Measurements from ENCODE around the gene HIF1AN.

Gene HIF1AN

DNA sequence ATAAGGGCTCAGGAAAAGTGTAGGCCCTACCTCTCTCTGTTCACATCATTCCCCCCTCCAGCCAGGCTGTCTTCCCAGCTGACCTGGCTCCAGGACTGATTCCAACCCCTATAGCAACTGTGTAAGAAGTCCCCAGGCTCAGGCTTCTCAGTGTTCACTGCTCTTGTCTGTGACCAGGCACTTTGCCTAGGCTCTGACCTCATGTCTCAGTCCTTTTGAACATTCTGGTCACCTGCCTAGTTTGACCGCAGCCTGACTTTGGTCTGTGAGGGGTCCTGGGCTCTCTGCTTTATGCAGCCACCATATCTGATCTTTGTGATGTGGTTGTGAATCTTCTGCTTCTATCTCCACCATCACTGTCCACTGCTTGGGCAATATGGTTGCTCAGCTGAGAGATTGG lies 24.5 kb downstream of the HIF1AN start:
- TF ChIP-seq EZH2phosphoT487 (conservative IDR thresholded peaks at IDR 0.05; ENCODE audit: low read length), result no peak
- TF ChIP-seq, protein P1, sequence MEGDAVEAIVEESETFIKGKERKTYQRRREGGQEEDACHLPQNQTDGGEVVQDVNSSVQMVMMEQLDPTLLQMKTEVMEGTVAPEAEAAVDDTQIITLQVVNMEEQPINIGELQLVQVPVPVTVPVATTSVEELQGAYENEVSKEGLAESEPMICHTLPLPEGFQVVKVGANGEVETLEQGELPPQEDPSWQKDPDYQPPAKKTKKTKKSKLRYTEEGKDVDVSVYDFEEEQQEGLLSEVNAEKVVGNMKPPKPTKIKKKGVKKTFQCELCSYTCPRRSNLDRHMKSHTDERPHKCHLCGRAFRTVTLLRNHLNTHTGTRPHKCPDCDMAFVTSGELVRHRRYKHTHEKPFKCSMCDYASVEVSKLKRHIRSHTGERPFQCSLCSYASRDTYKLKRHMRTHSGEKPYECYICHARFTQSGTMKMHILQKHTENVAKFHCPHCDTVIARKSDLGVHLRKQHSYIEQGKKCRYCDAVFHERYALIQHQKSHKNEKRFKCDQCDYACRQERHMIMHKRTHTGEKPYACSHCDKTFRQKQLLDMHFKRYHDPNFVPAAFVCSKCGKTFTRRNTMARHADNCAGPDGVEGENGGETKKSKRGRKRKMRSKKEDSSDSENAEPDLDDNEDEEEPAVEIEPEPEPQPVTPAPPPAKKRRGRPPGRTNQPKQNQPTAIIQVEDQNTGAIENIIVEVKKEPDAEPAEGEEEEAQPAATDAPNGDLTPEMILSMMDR (IDR thresholded peaks at IDR 0.05; ENCODE audit: insufficient read depth, low read length, poor library complexity, severe bottlenecking), result no peak
- no peak overlapping the region for H3K4me2 ChIP-seq (ENCODE audit: low read depth, low read length, poor library complexity, severe bottlenecking)
- no peak overlapping the region for H3K4me3 ChIP-seq (ENCODE audit: insufficient read depth, low read length, poor library complexity, severe bottlenecking)

GRCh38 chr10:100561005-100561404 lies 25.3 kb downstream of the HIF1AN start:
- Histone ChIP-seq H2AFZ (ENCODE audit: low read depth, low read length, severe bottlenecking) (no peak overlapping the region), H3K4me2 (ENCODE audit: low read depth, low read length, poor library complexity, severe bottlenecking) (no peak overlapping the region), H3K9me3 (ENCODE audit: insufficient read depth, low read length) (no peaks in the 10 kb centered on the region), H3K4me3 (ENCODE audit: insufficient read depth, low read length, poor library complexity, severe bottlenecking) (no peak overlapping the region), H3K9ac (ENCODE audit: low read length) (no peak overlapping the region), H3K9me2 (replicated peaks; ENCODE audit: insufficient read depth, low read length) (no peaks in the 10 kb centered on the region), H3K79me2 (ENCODE audit: insufficient read depth, low read length) (no peaks in the 10 kb centered on the region), H3F3A (ENCODE audit: insufficient read depth) (no peaks in the 10 kb centered on the region), H3K36me3 (ENCODE audit: low read length) (no peaks in the 10 kb centered on the region), H3K27ac (ENCODE audit: low read depth, low read length) (no peak overlapping the region), H3K27me3 (ENCODE audit: low read length) (no peaks in the 10 kb centered on the region), H4K20me1 (ENCODE audit: low read depth, low read length) (no peaks in the 10 kb centered on the region)
- TF ChIP-seq EZH2phosphoT487 (conservative IDR thresholded peaks at IDR 0.05; ENCODE audit: low read length), result no peak
- TF ChIP-seq, protein P1 (IDR thresholded peaks at IDR 0.05; ENCODE audit: insufficient read depth, low read length, poor library complexity, severe bottlenecking), result no peak

More for the DNA sequence above, 24.5 kb downstream of the HIF1AN start:
- Histone ChIP-seq H2AFZ (ENCODE audit: low read depth, low read length, severe bottlenecking) (no peak overlapping the region), H3K36me3 (ENCODE audit: low read length) (no peaks in the 10 kb centered on the region), H3K9me2 (replicated peaks; ENCODE audit: insufficient read depth, low read length) (no peaks in the 10 kb centered on the region), H4K20me1 (ENCODE audit: low read depth, low read length) (no peaks in the 10 kb centered on the region), H3K27me3 (ENCODE audit: low read length) (no peaks in the 10 kb centered on the region), H3F3A (ENCODE audit: insufficient read depth) (no peaks in the 10 kb centered on the region), H3K9me3 (ENCODE audit: insufficient read depth, low read length) (no peaks in the 10 kb centered on the region), H3K9ac (ENCODE audit: low read length) (no peak overlapping the region), H3K79me2 (ENCODE audit: insufficient read depth, low read length) (no peaks in the 10 kb centered on the region), H3K27ac (ENCODE audit: low read depth, low read length) (no peak overlapping the region)

- no peak overlapping the region for H3K9ac ChIP-seq (ENCODE audit: low read length)
- H3K4me3 ChIP-seq (ENCODE audit: insufficient read depth, low read length, poor library complexity, severe bottlenecking), result no peak overlapping the region
- no peaks in the 10 kb centered on the region for H3K27me3 ChIP-seq (ENCODE audit: low read length)
- no peaks in the 10 kb centered on the region for H3K9me3 ChIP-seq (ENCODE audit: insufficient read depth, low read length)
- no peak overlapping the region for H2AFZ ChIP-seq (ENCODE audit: low read depth, low read length, severe bottlenecking)
- H3F3A ChIP-seq (ENCODE audit: insufficient read depth), result no peaks in the 10 kb centered on the region
- H3K36me3 ChIP-seq (ENCODE audit: low read length), result no peaks in the 10 kb centered on the region
- no peak overlapping the region for H3K27ac ChIP-seq (ENCODE audit: low read depth, low read length)
- TF ChIP-seq EZH2phosphoT487 (conservative IDR thresholded peaks at IDR 0.05; ENCODE audit: low read length), result no peak
- TF ChIP-seq, protein P1 (IDR thresholded peaks at IDR 0.05; ENCODE audit: insufficient read depth, low read length, poor library complexity, severe bottlenecking), result peak; percentile 63
- H3K4me2 ChIP-seq (ENCODE audit: low read depth, low read length, poor library complexity, severe bottlenecking), result no peak overlapping the region
- no peaks in the 10 kb centered on the region for H4K20me1 ChIP-seq (ENCODE audit: low read depth, low read length)
- no peaks in the 10 kb centered on the region for H3K79me2 ChIP-seq (ENCODE audit: insufficient read depth, low read length)
- H3K9me2 ChIP-seq (replicated peaks; ENCODE audit: insufficient read depth, low read length), result no peaks in the 10 kb centered on the region
Observed at GRCh38 chr10:100562008-100562672, 26.4 kb downstream of the HIF1AN start.

All from SU-DHL-6 (cell line).